GM19099 (cell line): ENCODE results near the gene HSD17B8.

Experiments used
- POLR2A ChIP-seq: IDR thresholded peaks from 3 replicates; pipeline ENCODE4 v1.6.1; 2011; ENCODE audit warnings: low read depth; ENCODE audit not compliant: insufficient read length; ENCODE audit errors: extremely low read depth

Gene HSD17B8

GRCh38 chr6:33168284-33168601 is 36.2 kb upstream of the HSD17B8 start:
- TF ChIP-seq POLR2A, result no peak

GRCh38 chr6:33168639-33169038 is 35.8 kb upstream of the HSD17B8 start:
- TF ChIP-seq POLR2A, result no peak

- no peak for TF ChIP-seq POLR2A
These were observed 34.9 kb upstream of the HSD17B8 start for GRCh38 chr6:33169291-33170175.

- TF ChIP-seq POLR2A, result no peak
These were observed 34.1 kb upstream of the HSD17B8 start for GRCh38 chr6:33170176-33171015.

GRCh38 chr6:33171016-33171879 is 33.2 kb upstream of the HSD17B8 start:
- no peak for TF ChIP-seq POLR2A

- TF ChIP-seq POLR2A, result no peak
These were observed 32.4 kb upstream of the HSD17B8 start for GRCh38 chr6:33171880-33172687.

- TF ChIP-seq POLR2A, result no peak
These were observed 31.5 kb upstream of the HSD17B8 start for GRCh38 chr6:33172688-33173534.

GRCh38 chr6:33173535-33174180 is 30.8 kb upstream of the HSD17B8 start:
- no peak for TF ChIP-seq POLR2A

GRCh38 chr6:33174784-33175183 is 29.7 kb upstream of the HSD17B8 start:
- no peak for TF ChIP-seq POLR2A

GRCh38 chr6:33175436-33176069 is 28.9 kb upstream of the HSD17B8 start:
- TF ChIP-seq POLR2A, result no peak

- no peak for TF ChIP-seq POLR2A
These were observed 27.5 kb upstream of the HSD17B8 start for GRCh38 chr6:33176906-33177305.
